HG03439 (cell line): ENCODE results near the gene KRT24.
"Not testable (repeated sequence)": the region's sequence is repeated elsewhere in the genome, so short reads cannot be mapped to it uniquely, and the experiment has no call there.

ENCODE experiments used
- ATAC-seq: cut with Tn5 transposase; IDR thresholded peaks from one replicate; pipeline ENCODE4 v1.9.1; 2021; ENCODE audit warnings: mild to moderate bottlenecking, moderate library complexity; ENCODE audit not compliant: unreplicated experiment

The KRT24 gene

DNA sequence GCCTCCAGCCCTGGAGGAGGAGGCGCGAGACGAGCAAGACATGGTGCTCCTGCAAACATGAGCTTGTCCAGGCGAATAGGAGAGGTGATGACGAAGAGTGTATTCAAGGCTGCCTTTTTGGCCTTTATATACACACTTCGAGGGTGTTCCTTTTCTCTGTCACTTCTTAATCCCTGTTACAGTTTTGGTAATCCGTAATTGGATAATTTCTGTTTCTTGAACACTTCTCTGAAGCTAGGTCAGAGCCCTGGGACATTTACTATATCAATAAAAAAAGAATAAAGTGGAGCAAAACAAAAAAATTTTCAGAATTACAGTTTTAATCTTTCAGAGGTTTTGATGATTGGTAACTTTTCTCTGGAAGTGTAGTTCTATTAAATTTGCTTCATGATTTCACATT is at the start of gene KRT24:
Gene KRT24 (minus strand): TSS at position 101 of the 400 bp plus-strand sequence. CDS start 59 bp downstream, at position 42.
- no peak for ATAC-seq

DNA sequence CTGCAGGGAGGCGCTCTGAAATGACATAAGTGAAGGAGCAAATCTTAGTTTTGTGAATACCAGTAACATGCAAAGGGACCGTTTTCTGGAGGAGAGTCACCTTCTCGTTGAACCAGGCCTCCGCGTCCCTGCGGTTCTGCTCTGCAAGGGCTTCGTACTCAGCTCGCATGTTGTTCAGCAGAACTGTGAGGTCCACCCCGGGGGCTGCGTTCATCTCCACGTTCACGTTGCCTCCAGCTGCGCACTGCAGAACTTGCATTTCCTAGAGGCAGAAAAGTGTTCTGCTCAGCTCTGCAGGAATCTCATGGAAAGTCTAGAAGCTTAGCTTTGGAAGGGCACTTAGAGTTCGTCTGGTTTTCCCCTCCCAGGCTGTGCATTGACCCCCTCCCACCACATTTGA is 47.5 kb upstream of the KRT24 start:
- ATAC-seq, result no peak

DNA sequence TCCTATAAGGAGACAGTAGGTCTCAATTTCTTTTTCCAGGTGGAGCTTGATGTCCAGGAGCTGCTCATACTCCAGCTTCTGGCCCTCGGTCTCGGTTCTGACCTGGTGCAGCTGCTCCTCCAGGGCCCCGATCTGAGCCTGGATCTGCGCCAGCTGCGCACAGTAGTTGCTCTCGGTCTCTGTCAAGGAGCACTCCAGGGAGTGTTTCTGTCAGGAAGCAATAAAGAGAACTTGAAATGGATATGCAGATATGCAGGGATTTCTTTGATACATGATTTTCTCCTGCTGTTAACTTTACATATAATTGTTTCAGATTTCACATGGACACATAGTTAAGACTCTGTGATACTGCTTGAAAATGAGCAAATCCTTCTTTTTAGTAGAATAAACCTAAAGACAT is 46.8 kb upstream of the KRT24 start:
- ATAC-seq, result no peak

DNA sequence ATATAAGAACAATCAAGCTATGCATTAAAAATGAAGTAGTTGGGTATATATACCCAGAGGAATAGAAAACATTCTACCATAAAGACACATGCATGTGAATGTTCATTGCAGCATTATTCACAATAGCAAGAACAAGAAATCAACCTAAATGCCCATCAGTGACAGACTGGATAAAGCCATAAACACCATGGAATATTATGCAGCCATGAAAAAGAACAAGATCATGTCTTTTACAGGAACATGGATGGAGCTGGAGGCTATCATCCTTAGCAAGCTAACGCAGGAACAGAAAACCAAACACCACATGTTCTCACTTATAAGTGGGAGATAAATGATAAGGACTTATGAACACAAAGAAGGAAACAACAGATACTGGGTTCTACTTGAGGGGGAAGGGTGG is 45.1 kb upstream of the KRT24 start:
- not testable (repeated sequence) for ATAC-seq

DNA sequence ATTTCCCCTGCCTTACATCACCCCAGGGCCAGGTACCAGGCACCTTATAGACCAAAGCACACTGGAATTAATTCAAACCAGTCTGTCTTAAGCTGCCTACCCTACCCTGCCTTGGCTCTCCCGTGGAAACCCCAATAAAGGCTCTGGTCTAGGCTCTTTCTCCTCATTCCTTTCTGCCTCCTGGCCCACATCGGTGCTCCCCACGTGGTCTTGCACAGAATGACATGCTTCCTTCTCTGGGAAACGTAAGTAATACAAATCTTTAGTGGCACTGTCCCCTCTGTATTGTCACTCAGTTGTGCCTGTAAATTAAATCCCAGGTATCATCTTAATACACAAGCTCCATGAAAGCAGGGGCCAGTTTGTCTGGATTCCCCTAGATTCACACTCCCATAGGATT is 35.0 kb upstream of the KRT24 start:
- no peak for ATAC-seq

DNA sequence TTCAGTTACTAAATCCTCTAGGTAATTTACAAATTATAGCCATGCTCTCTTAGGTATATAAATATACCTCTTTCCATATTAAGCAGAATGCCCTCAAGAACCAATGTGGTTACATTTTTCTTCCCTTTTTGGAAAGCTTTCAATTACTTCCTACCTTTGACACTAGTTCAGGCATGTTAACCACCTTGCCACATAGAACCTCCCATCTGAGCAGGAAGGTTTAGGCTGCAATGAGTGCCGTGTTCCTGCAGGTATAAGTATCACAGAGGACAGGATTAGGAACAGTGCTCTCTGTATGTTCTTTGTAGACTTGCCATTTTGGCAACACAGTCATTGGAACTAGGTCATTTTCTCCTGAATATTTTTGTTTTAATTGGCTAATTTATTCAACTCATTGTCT is 31.5 kb upstream of the KRT24 start:
- no peak for ATAC-seq

DNA sequence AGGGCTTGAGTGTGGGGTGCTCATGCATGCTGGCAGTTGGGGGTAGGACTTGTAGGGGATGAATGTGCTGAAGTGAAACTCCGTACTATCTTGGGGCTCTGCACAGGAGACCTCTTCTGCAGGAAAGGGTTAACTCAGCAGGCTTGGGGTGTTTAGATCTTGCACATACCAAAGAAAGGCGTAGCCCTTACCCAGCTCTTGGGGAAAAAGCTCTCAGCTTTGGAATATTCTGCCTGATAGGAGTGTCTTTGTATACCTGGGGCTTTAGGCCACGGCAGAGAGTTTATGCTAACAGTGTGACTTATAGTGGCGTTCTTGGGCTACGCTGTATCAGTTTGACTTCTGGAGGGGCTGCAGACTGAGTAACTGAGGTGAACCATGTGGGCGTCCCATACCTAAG is 30.5 kb upstream of the KRT24 start:
- ATAC-seq, result no peak

DNA sequence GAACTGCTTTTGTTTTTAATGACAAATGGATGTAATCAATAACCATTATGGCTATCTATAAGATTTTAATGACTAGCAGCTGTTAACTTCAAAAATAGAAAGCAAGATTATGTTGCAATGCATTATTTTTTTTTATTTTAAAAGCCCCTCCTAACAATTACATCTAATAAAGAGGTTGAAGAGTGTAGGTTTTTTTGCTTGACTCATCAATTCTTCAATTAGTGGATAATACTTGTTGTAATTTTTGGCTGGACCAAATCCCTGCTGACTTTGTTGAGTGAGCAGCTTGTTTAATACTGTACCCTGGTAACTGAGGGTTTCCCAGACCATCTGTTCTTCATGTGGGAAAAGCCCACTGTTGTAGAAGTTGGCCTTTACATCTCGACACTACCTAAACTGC is 27.4 kb upstream of the KRT24 start:
- ATAC-seq, result no peak

DNA sequence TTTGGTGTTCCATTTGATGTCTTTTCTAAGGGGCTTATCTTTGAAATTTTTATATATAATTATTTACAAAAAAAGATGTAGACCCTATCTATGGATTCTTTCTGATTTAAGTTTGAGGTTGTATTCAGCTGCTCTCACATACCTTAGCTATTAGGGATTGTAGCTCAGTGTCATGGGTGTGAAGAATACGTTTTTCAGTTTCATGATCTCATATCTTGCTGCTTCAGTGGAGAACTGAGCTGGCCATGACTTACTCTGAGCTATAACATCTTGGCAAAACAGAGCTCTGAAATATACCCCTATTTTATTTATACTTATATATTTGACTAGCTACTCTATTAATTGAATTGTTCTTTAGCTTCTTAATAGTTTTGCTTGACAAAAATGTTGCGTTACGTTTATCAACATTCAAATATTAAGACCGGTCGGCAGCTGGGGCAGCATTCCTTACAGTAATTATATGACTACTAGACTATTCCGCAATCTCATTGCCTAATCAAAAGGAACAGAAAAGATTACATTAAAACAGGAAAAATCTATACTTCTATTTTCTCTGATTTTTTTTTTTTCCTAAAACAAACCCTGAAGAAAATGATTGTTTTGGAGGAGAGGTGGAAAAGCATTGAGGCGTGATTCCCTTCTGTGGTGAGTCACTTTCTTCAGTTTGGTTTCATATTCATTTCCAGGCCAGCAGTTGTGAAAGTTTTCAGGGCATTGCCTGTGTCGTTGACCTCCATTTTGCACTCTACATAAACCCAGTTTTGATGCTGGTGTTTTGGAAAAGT is 24.1 kb upstream of the KRT24 start:
- no peak for ATAC-seq

DNA sequence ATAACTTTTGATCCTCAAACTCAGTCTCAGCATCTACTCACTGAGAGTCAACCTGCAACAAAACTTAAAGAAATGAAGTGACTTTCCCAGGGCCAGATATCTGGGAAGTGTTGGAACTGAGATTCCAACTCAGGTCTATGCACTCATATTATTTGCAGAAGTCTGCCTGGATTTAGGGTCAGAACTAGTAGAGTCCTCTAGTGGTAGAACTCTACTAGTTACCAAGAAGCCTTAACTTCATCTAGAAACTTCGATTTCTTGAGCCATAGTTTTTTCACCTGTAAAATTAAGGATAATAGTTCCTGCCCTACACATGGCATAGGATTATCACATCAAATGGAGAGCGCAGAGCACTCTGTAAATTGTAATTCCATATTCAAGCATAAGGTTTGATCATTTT is 23.4 kb upstream of the KRT24 start:
- no peak for ATAC-seq

DNA sequence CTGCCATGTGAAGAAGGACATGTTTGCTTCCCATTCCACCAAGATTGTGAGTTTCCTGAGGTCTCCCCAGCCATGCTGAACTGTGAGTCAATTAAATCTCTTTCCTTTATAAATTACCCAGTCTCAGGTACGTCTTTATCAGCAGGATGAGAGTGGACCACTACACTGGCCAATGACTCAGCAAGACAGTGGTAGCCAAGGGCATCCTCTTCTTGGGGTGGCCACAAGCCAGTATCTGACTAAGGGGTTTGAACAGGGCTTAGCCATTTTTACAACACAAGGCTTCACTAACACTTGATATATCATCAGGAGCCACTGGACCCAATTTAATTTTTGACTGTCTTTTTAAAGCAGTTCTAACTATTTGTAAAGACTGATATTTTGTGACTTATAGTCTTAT is 21.1 kb upstream of the KRT24 start:
- no peak for ATAC-seq

DNA sequence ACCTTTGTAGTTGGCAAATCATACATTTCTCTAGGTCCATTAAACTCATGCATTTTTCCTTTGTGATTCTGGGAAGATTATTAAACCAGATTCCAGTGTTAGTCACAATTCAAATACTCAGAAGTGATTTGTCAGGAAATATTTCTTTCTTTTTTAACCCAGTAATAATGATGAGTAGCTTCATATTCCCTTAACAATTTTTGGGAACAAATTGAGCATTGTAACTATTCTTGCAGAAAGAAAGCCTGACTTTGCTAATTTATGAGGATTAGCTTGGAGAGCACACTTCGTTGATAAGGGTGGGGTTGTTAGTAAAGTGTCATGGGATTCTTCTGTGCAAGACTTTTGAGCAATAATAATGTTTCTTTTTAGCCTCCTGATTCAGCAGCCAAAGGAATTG is 18.7 kb upstream of the KRT24 start:
- ATAC-seq, result no peak

DNA sequence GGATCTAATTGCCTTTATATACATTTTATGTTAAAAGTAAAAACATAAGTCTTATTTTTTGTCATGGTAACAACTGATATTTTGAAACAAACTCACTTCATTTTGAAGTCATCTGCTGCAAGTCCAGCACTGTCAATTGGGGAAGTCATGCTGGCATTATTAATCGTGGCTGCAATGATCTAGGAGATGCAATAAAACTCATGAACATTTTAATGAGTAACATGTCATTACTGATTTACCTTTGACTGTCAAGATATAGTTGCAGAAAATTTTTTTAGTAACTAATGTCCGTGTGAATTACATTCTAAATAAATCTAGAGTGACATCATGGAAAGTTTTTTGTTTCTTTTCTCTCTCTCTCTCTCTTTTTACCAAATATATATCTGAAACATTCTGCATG is 17.3 kb upstream of the KRT24 start:
- ATAC-seq, result no peak

DNA sequence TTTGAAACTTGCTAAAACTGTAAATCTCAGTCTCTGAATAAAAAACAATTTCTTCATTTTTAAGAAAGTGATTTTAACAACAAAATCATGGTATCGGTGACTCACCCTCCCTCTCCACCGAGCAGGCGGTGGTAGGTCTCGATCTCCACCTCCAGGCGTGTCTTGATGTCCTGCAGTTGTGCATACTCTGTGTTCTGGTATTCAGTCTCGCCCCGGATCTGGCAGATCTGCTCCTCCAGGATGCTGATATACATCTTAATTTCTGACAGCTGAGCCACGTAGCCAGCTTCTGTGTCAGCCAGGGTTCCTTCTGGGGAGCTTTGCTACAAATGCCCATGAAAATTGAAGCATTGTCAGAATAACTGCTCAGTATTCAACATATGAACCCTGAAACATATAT is 15.4 kb upstream of the KRT24 start:
- no peak for ATAC-seq

DNA sequence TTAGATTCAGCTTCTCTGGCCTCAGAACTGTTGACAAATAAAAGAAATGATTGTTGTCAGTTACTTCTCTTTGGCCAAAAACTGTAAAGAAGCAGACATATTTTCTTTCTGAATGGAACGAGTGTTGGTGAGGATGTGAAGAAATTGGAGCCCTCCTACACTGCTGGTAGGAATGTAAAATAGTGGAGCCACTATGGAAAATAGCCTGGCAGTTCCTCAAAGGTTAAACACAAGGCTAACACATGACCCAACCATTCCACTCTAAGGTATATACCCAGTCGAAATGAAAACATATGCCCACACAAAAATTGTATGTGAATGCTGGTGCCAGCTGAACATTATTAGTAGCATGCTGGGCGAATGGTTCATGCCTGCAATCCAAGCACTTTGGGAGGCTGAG is 14.2 kb upstream of the KRT24 start:
- ATAC-seq, result no peak

DNA sequence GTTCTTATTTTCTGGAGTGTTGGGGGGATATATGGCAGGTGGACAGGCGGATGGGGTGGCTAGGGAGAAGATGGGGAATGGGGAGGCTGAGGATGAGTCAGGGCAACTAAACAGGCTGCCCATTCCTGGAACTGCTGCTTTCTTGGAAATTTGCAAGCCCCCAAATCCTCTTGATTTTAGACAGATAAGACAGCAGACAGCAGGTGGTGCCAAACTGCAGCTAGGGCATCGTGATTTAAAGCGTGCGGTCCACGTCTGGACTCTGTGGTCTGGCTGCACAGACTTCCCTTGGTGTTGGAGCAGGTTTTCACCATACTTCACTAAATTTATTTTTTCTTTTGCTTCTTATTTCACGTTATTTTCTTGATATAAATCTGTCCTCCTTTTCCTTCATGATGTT is 10.9 kb upstream of the KRT24 start:
- no peak for ATAC-seq

DNA sequence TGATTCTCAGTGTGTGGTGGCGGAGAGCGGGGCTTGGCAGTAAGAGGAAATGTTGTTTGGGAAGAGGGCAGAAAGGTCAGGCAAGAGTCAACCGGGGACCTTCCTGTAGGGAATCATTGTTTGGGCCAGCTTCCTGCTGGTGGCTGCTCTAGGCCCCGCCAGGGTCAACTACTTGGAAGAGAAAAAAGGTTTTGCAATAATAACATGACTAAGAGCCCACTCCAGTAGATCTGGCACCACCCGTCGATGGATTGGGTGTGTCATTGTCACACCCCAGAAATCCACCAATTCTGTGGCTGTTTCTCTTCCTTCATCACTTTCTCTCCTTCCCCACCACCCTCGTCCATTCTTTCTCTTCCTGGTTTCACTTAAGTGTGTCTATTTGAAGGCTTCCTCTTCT is 4.2 kb upstream of the KRT24 start:
- no peak for ATAC-seq

DNA sequence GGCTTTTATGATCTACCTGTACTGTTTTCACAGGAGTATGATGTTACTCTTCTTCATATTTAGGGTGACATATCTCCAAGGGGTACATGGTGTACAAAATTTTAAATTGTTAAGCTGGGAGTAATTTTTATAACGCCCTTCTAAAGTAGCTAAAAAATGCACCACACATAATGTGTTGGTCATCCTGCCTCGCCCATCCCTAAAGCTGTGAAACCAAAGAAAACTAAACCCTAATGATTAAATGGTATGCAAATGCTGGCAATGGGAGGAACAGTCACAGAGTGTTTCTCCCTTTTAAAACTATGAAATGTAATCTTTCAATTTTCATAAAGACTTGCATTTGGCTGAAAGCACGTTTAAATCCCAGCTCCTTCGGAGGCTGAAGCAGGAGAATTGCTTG is 2.0 kb upstream of the KRT24 start:
- ATAC-seq, result no peak

DNA sequence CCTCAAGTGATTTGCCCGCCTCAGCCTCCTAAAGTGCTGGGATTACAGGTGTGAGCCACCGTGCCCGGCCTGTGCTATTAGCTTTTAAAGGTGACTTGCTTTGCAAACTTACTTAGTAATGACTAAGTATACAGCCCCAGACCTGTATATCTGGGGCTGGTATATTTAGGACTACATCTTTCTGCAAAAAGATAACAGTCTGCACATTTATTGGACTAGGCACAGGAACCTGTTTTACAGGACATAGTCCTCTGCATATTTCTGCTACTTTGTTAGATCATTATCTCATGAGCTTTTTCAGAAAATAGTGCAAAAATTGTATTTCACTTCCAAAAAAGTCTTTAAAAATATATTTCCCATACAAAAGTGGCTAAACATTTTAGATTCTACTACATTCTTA is 1.3 kb downstream of the KRT24 start:
- no peak for ATAC-seq

DNA sequence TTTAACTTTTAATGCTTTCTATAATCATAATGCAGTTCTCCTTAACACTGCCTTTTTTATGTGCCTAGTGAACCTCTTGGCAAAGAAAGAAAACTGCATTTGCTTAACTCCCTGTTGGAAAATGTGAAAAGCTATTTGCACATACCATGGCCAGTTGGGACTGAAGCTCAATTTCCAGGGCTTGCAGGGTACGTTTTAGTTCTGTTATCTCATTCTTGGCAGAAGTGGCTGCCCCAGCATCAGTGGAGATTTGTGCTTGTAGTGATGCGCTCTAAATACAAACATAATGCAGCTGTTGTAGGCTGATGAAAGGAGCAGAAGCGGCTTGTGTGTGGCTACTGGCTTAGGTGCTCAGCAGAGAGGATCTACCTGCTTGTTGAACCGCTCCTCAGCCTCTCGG is 3.7 kb downstream of the KRT24 start:
- ATAC-seq, result no peak

DNA sequence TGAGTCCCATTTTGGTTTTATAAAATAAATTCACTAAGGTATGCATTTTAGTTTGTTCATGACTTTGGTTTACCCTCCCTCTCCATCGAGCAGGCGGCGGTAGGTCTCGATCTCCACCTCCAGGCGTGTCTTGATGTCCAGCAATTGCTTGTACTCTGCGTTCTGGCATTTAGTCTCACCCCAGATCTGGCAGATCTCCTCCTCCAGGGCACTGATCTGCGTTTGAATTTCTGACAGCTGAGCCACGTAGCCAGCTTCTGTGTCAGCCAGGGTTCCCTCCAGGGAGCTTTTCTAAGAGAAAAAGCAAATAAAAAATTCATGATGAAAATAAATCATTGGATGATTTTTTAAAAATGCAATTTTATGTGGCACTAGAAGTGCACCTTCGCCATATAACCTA is 4.2 kb downstream of the KRT24 start:
- ATAC-seq, result no peak

DNA sequence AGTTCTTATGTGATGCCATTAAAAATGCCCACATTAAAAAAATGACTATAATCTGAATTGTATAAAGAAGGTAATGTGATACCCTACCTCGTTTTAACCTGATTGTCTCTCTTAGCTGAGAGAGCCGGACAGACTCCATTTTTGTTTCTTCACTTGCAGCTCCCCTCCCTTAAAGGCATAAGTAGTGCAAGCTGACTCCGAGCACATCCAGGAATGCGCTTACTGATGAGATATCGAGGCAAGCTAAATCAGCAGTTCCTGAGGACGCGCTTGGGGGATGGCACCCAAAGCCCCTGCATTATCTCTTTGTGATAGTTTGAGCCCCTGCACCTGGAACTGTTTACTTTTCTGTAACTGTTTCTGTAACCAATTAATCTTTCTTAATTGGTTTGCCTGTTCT is 6.3 kb downstream of the KRT24 start:
- no peak for ATAC-seq

DNA sequence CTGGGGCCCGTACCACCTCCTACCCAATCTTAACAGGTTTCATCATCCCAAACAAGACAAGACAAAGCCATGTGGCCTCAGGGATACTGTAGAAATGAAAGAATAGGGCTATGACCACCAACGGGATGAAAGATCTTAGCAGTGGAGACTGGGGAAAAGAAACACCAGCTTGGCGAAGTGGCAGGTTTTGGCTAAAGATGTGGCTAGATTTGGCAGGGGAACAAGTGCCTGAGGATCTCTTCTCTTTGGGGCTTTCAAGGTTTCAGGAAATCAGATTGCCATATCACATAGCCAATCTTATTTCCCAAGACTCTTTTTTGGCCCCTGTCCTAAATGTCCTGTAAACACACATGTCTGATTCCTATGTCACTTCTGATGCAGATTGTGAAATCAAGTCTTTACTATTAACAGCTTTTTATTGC is 6.9 kb downstream of the KRT24 start:
- no peak for ATAC-seq
